Activated naive CD8-positive, alpha-beta T cell (primary cell): ENCODE data around the gene FAM210B.
A peak's percentile ranks its signal among the peaks of the same experiment; 100 is the strongest.
"Not testable (repeated sequence)": the region's sequence is repeated elsewhere in the genome, so short reads cannot be mapped to it uniquely, and the experiment has no call there.

Experiments used
- H3K27ac Mint-ChIP-seq: one replicate; pipeline ENCODE4 v1.8.0; 2021; ENCODE audit warnings: mixed read lengths
- H3K27me3 Mint-ChIP-seq: one replicate; pipeline ENCODE4 v1.8.0; 2021; ENCODE audit warnings: mixed read lengths
- H3K36me3 Mint-ChIP-seq: one replicate; pipeline ENCODE4 v1.8.0; 2021; ENCODE audit warnings: mixed read lengths
- H3K4me1 Mint-ChIP-seq: one replicate; pipeline ENCODE4 v1.8.0; 2021; ENCODE audit warnings: low read depth, mixed read lengths
- H3K4me3 Mint-ChIP-seq: one replicate; pipeline ENCODE4 v1.8.0; 2021; ENCODE audit warnings: mild to moderate bottlenecking, mixed read lengths
- H3K9me3 Mint-ChIP-seq: one replicate; pipeline ENCODE4 v1.8.0; 2021; ENCODE audit warnings: low read depth, mixed read lengths

The FAM210B gene

GRCh38 chr20:56392881-56393482 is 34.2 kb downstream of the FAM210B start:
- H3K27ac Mint-ChIP-seq, result no peak overlapping the region
- no peak overlapping the region for H3K4me3 Mint-ChIP-seq
- H3K27me3 Mint-ChIP-seq, result no peaks in the 10 kb centered on the region
- peaks cover 7% of the 10 kb centered on the region for H3K36me3 Mint-ChIP-seq
- H3K4me1 Mint-ChIP-seq, result peaks cover 32% of the 10 kb centered on the region
- H3K9me3 Mint-ChIP-seq, result no peaks in the 10 kb centered on the region

- peaks cover 32% of the 10 kb centered on the region for H3K4me1 Mint-ChIP-seq
- H3K9me3 Mint-ChIP-seq, result no peaks in the 10 kb centered on the region
- H3K27ac Mint-ChIP-seq, result no peak overlapping the region
- H3K4me3 Mint-ChIP-seq, result no peak overlapping the region
- peaks cover 7% of the 10 kb centered on the region for H3K36me3 Mint-ChIP-seq
- no peaks in the 10 kb centered on the region for H3K27me3 Mint-ChIP-seq
These were observed 34.9 kb downstream of the FAM210B start for GRCh38 chr20:56393653-56394052.

- Mint-ChIP-seq H3K4me3 (no peak overlapping the region), H3K4me1 (peaks cover 42% of the 10 kb centered on the region), H3K9me3 (no peaks in the 10 kb centered on the region), H3K36me3 (peaks cover 6% of the 10 kb centered on the region), H3K27me3 (no peaks in the 10 kb centered on the region), H3K27ac (peak overlapping the region; percentile 61)
These were observed 36.4 kb downstream of the FAM210B start for GRCh38 chr20:56395166-56395565.

DNA sequence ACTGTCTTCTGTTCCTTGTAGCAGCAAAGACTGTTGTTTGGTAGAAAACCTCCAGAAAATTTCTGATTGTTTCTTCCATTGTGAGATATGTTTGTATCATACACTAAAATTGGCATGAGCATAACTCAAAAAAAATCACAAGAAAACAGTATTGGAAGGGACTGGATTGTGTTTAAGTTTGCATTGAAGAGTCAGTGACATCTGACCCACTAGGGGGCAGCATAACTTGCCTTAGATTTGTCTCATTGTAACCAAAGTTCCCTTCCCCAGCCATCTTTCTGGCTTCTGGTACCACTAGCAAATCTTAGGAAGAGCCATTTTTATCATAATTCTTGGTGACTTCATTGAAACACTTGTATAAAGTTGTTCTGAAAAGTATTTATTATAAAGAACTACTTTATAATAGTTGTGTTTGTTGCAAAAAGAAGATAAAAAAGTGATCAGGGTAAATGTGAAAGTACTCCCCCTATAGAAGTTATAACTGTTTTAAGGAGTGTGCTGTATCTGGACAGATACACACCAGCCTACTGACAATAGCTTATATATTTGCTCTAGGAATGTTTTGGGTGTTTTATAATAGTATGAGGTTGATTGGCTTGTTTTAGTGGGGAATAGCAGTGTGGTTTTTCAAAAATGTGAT is 41.3 kb downstream of the FAM210B start:
- no peaks in the 10 kb centered on the region for H3K9me3 Mint-ChIP-seq
- H3K4me3 Mint-ChIP-seq, result no peak overlapping the region
- H3K27ac Mint-ChIP-seq, result peak overlapping the region; percentile 13
- H3K4me1 Mint-ChIP-seq, result peaks cover 22% of the 10 kb centered on the region
- peaks cover 12% of the 10 kb centered on the region for H3K36me3 Mint-ChIP-seq
- H3K27me3 Mint-ChIP-seq, result no peaks in the 10 kb centered on the region

DNA sequence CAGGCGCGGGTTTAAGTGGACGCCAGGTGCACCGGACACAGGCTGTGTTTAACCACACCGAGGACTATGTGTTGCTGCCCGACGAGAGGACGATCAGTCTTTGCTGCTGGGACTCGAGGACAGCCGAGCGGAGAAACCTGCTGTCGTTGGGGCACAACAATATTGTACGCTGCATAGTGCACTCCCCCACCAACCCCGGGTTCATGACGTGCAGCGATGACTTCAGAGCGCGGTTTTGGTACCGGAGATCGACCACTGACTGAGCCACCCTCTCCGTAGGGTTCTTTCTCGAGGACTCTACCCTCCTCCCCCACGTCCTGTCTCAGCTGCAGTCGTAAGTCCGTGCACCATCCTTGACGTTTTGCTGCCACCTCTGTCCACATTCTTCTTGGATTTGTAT is 44.7 kb downstream of the FAM210B start:
- no peak overlapping the region for H3K4me3 Mint-ChIP-seq
- H3K27ac Mint-ChIP-seq, result peak overlapping the region; percentile 35
- peaks cover 12% of the 10 kb centered on the region for H3K36me3 Mint-ChIP-seq
- no peaks in the 10 kb centered on the region for H3K9me3 Mint-ChIP-seq
- H3K4me1 Mint-ChIP-seq, result peaks cover 19% of the 10 kb centered on the region
- H3K27me3 Mint-ChIP-seq, result no peaks in the 10 kb centered on the region

- not testable (repeated sequence) for H3K4me1 Mint-ChIP-seq, H3K36me3 Mint-ChIP-seq
These were observed 46.6 kb downstream of the FAM210B start for GRCh38 chr20:56405356-56405755.

GRCh38 chr20:56406910-56407309 is 48.1 kb downstream of the FAM210B start:
- Mint-ChIP-seq H3K27me3 (no peaks in the 10 kb centered on the region), H3K4me3 (no peak overlapping the region), H3K9me3 (no peaks in the 10 kb centered on the region), H3K4me1 (peaks cover 15% of the 10 kb centered on the region), H3K36me3 (peaks cover 10% of the 10 kb centered on the region), H3K27ac (no peak overlapping the region)

More at GRCh38 chr20:56405356-56405755, 46.6 kb downstream of the FAM210B start:
- not testable (repeated sequence) for H3K9me3 Mint-ChIP-seq, H3K4me3 Mint-ChIP-seq, H3K27me3 Mint-ChIP-seq
- peak overlapping the region; percentile 1 for H3K27ac Mint-ChIP-seq

DNA sequence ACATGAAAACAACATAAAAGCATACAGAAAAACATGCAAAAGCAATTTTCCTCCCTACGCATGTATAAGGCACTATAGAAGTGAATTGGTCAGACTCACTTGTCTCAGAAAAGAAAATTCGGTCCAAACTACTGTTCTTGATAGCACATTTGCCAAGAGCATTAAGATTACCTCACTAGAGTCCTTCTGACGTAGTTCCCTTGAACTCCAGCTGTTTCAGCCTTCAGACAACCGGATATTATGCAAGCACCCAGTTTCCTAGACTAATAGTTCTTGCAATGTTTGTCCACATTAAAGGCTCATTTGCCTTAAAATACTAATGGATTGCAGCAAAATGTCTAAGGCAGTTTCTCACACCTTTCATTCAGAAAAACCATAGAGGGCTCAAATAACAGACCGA is 50.7 kb downstream of the FAM210B start:
- no peaks in the 10 kb centered on the region for H3K27me3 Mint-ChIP-seq
- H3K4me3 Mint-ChIP-seq, result no peak overlapping the region
- peaks cover 6% of the 10 kb centered on the region for H3K36me3 Mint-ChIP-seq
- H3K27ac Mint-ChIP-seq, result no peak overlapping the region
- peaks cover 39% of the 10 kb centered on the region for H3K4me1 Mint-ChIP-seq
- no peaks in the 10 kb centered on the region for H3K9me3 Mint-ChIP-seq

DNA sequence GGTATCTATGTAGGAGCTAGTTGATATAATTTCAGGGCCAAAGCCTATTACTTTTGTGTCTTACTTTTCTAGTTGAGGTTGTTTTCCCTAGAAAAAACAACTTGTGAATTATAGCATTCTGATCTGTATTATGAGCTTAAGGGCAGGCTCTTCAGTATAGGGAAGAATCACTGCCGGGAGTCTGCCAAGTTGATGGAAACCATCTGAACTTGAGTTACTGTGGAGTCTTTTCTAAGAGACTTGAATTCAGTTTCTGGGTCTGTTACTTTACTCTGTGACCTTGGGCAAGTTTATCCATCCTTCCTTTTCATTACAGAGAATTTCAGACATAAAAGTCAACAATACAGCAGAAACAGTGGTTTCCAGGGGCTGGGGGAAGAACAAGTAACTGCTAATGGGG is 51.2 kb downstream of the FAM210B start:
- Mint-ChIP-seq H3K27ac (peak overlapping the region; percentile 69), H3K9me3 (no peaks in the 10 kb centered on the region), H3K36me3 (peaks cover 6% of the 10 kb centered on the region), H3K4me3 (no peak overlapping the region), H3K27me3 (no peaks in the 10 kb centered on the region), H3K4me1 (peaks cover 42% of the 10 kb centered on the region)

- peaks cover 49% of the 10 kb centered on the region for H3K4me1 Mint-ChIP-seq
- not testable (repeated sequence) for H3K9me3 Mint-ChIP-seq, H3K27me3 Mint-ChIP-seq, H3K36me3 Mint-ChIP-seq
- H3K4me3 Mint-ChIP-seq, result peak overlapping the region; percentile 89
- peak overlapping the region; percentile 96 for H3K27ac Mint-ChIP-seq
These were observed 52.5 kb downstream of the FAM210B start for GRCh38 chr20:56411287-56411686.

DNA sequence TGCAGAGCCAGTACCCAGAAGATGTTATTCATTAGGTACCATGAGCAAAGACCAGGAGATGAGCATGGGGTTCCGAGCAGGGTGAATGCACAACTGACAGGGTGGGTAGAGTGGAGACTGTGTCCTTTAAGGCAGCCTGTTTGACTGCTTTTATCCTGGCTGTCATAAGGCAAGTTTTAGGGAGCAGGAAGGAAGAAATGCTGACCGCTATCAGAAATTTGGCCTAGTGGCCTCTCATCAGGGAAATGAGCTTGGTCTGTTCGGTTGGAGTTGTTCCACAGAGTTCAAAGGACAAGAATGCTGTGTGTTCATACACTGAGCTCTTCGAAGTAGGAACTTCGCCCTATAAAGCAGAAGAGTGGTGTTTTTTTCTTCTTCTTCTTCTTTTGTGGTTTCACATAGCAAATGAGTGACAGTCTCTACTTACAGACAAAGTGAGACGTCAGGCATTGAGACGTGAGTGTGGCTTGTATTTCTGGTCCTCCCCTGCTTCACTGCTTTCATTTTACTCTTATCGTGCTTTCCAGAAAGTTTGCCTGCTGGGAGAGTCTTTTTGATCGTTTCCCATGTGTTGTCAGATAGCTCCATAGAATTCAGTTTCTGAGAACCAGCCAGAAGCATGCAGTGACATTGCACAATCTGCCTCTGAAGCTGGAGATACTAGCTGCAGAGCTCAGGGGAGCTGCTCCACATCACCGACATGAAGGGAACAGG is 53.1 kb downstream of the FAM210B start, which contains the start of gene CASS4:
TSS of gene CASS4 (plus strand) at position 502 of the 714 bp plus-strand sequence. CDS start at position 701, 199 bp downstream.
- Mint-ChIP-seq H3K36me3 (peaks cover 5% of the 10 kb centered on the region), H3K9me3 (no peaks in the 10 kb centered on the region), H3K4me1 (peaks cover 55% of the 10 kb centered on the region), H3K27me3 (no peaks in the 10 kb centered on the region), H3K4me3 (peak within 1 kb of the TSS; percentile 89), H3K27ac (peak within 1 kb of the TSS; percentile 96)

DNA sequence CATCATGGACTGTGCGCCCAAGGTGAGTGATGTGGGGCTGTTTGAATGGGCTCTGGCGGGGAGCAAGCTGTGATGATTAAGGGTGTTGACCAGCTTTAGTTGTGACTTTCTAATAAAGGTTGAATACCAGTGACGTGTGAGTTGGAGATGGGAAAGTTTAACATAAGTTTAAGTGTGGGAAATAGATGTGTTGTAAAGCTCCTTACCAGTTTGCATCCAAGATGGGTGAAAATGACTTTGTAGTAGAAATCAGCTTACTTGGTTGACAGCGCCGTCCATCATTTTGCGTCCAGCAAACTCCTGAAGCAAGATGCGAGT is 53.7 kb downstream of the FAM210B start:
- Mint-ChIP-seq H3K36me3 (peaks cover 5% of the 10 kb centered on the region), H3K4me1 (peaks cover 60% of the 10 kb centered on the region), H3K27ac (peak overlapping the region; percentile 96), H3K4me3 (peak overlapping the region; percentile 89), H3K27me3 (no peaks in the 10 kb centered on the region), H3K9me3 (no peaks in the 10 kb centered on the region)

- peak overlapping the region; percentile 89 for H3K4me3 Mint-ChIP-seq
- H3K36me3 Mint-ChIP-seq, result peaks cover 5% of the 10 kb centered on the region
- H3K4me1 Mint-ChIP-seq, result peaks cover 65% of the 10 kb centered on the region
- H3K9me3 Mint-ChIP-seq, result no peaks in the 10 kb centered on the region
- no peaks in the 10 kb centered on the region for H3K27me3 Mint-ChIP-seq
- H3K27ac Mint-ChIP-seq, result peak overlapping the region; percentile 96
These were observed 54.2 kb downstream of the FAM210B start for GRCh38 chr20:56412949-56413348.

DNA sequence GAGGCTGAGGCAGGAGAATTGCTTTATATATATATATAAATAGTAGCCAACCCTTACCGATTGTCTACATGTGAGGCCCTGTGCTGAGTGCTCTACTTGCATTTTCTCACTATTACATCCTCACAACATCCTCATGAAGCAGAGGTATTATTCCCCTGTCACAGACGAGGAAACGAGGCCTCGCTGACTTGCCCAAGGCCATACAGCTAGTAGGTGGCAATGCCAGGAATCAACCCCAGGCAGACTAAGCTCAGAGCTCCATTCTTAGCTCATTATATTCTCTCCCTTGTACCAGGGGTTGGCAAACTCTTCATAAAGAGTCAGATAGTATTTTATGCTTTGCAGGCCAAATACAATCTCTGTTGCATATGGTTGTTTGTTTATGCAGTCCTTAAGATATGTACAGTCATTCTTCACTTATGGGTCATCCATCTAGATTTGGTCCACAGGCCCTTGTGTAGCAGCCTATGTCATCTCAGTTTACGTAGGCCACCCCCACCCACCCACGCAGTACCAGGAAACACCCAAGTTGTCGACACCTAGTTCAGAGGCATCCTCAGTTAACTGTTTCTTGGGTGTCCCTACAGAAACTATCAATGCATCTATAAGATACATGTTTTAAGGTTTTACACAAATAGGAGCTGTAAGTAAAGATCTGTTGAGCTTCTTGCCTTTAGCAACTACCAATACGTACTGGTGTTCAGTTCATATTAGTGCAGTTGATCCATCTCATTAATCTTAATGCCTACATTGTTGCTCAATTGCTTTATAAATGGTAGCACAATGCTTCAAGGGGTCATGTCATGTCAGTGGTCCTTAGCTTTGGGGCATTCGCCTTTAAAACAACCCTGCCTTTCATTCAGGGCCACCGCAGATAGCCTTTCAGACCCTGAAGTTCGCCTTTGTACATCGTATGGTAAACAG is 56.3 kb downstream of the FAM210B start:
- Mint-ChIP-seq H3K27ac (peak overlapping the region; percentile 99), H3K4me1 (peaks cover 81% of the 10 kb centered on the region), H3K27me3 (no peaks in the 10 kb centered on the region), H3K4me3 (peak overlapping the region; percentile 71), H3K9me3 (no peaks in the 10 kb centered on the region), H3K36me3 (peaks cover 9% of the 10 kb centered on the region)

GRCh38 chr20:56417402-56417801 is 58.6 kb downstream of the FAM210B start:
- Mint-ChIP-seq H3K36me3 (peaks cover 8% of the 10 kb centered on the region), H3K4me1 (peaks cover 90% of the 10 kb centered on the region), H3K9me3 (no peaks in the 10 kb centered on the region), H3K4me3 (peak overlapping the region; percentile 86), H3K27me3 (no peaks in the 10 kb centered on the region), H3K27ac (peak overlapping the region; percentile 99)
